Testis (tissue), 5 donors: ENCODE results near the gene RPL22. TPM values are rescaled to one million over a fixed set of nuclear protein-coding genes. Genes with fewer than 3 reads are reported as not detected.

Experiments
- DNase-seq: peaks from one replicate; pipeline ENCODE4 v3.0.0-alpha.2; 2019
- H3K27ac ChIP-seq, 2 donors: fragments of 200-600 bp; sonication (generic); one replicate each; pipeline ENCODE4 v1.5.1; 2019
- H3K27me3 ChIP-seq: fragments of 200-600 bp; sonication (generic); one replicate; pipeline ENCODE4 v1.5.1; 2019
- H3K36me3 ChIP-seq: fragments of 200-600 bp; sonication (generic); one replicate; pipeline ENCODE4 v1.5.1; 2017; ENCODE audit warnings: low read depth; ENCODE audit errors: missing control alignments
- H3K4me1 ChIP-seq: fragments of 200-600 bp; sonication (generic); one replicate; pipeline ENCODE4 v1.5.1; 2019
- H3K4me3 ChIP-seq, 2 donors: fragments of 200-600 bp; sonication (generic); one replicate each; pipeline ENCODE4 v1.5.1; 2017 to 2019
- H3K9me3 ChIP-seq: fragments of 200-600 bp; sonication (generic); one replicate; pipeline ENCODE4 v1.5.1; 2017
- POLR2A ChIP-seq: fragments of 450-650 bp; IDR thresholded peaks from one replicate; pipeline ENCODE4 v1.6.1; 2017; ENCODE audit warnings: antibody characterized with exemption, mild to moderate bottlenecking, moderate library complexity
- WGBS, 2 donors: methylation state at CpG; one replicate each; pipeline ENCODE4 v1.1.5; 2018; 5-methylcytosine and 5-hydroxymethylcytosine counted together
- intact Hi-C: fragments of 100-400 bp; cut with DNase I; formaldehyde crosslinking; loops from one replicate; pipeline ENCODE4 v1.15.1; 2023; ENCODE audit warnings: low total_unique reads
- long read RNA-seq, 2 donors: transcript quantifications; one replicate each; lab custom pipeline, GENCODE V29; 2026
- polyA plus RNA-seq: library from polyadenylated mRNA; stranded (reverse); fragments of 350-450 nt; fragmentation: Illumina TruSeq; extraction: RNeasy Lipid Tissue Mini Kit (QIAGEN cat#74804); gene quantifications from one replicate; pipeline ENCODE4 v1.2.3, GENCODE V29; 2014; ENCODE audit warnings: low read depth, low replicate concordance; ENCODE audit not compliant: insufficient read depth
- total RNA-seq, 2 donors: library from RNA; depleted of rRNA; stranded (reverse); fragments of >200 nt; gene quantifications; one replicate each; pipeline ENCODE4 v1.2.3, GENCODE V29; 2016
- TF ChIP-seq, protein P1 (sequence below), 3 experiments: fragments of 450-650 bp in 2 of 3; fragments of 200-600 bp in 1 of 3; sonication (generic) in 1 of 3; IDR thresholded peaks; one replicate each; pipeline ENCODE4 v1.5.1; 2016 to 2019; ENCODE audit warnings: antibody characterized with exemption in 3 of 3, mild to moderate bottlenecking in 2 of 3, moderate library complexity in 1 of 3

RPL22 gene
- 10 to 100 TPM; 95.1 to 99.9 TPM for total RNA-seq
- polyA plus RNA-seq, result 319 TPM
- long read RNA-seq, donor 1, transcript RPL22-201 (4 exons, 2,078 nt), result major isoform, 705 of 1,319 reads
- long read RNA-seq, donor 1, transcript RPL22-206 (3 exons, 2,279 nt), result minor isoform, 137 of 1,319 reads
- long read RNA-seq, donor 1, partial matches to known transcripts, result 422 of 1,319 reads
- long read RNA-seq, donor 1, other reads (novel, unspliced or antisense), result 54 of 1,319 reads
- long read RNA-seq, donor 2, transcript RPL22-206 (3 exons, 2,279 nt), result minor isoform, 97 of 746 reads
- long read RNA-seq, donor 2, transcript RPL22-201 (4 exons, 2,078 nt), result major isoform, 344 of 746 reads
- long read RNA-seq, donor 2, partial matches to known transcripts, result 269 of 746 reads
- long read RNA-seq, donor 2, other reads (novel, unspliced or antisense), result 35 of 746 reads

DNA sequence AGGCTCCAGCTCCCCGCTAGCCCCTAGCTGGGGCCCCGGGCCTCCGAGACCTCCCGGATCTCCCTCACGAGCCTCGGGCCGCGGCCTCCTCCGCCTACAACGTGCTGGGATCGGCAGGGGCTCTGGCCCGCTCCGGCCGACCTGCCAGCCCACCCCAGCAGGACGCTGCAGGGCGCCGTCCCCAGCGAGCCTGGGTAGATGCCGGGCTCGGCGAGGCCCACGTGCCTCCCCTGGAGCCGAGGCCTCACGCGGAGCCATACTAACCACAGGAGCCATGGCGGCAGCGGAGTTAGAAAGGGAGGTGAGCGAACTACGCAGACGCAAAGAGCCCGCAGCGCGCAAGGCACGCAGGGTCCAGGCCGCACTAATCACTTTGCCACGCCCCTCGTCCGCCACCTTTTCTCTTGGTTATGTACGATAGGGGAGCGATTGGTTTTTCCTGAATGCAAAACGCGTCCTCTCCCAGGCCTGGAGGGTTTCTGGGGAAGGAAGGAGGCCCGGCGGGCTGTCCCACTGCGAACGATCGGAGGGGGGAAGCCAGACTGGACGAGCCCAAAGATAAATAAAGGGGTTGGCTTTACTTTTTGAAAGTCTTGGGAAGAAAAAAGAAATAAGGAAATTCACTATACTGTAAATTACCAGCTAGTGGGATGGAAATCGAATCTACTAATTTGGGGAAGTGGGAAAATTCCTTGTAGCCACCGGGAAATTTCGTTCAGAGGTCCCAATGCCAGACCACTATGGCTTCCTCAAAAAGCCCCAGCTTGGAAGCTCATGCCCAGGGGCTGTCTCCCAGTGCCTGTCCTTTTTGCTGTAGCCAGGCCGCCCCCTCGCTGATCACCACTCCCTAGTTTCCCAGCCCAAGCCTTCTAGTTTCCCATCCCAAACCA is at the start of gene RPL22:
TSS of gene RPL22 (minus strand) at position 298 of the 890 bp plus-strand sequence. CDS start at position 276, 22 bp downstream.
- DNase-seq, result peak; percentile 99
- Histone ChIP-seq H3K27ac (peak within 1 kb of the TSS; percentile 48 to 86), H3K4me1 (peaks cover 14% of the 10 kb centered on the region), H3K4me3 (peak within 1 kb of the TSS; percentile 92 to 99), H3K27me3 (no peaks in the 10 kb centered on the region), H3K9me3 (no peaks in the 10 kb centered on the region), H3K36me3 (no peaks in the 10 kb centered on the region)
- intact Hi-C loops, result no loop called here
- 0 to 1% methylated on average over 13 to 42 of the region's 53 CpGs for WGBS, 2 donors
- TF ChIP-seq POLR2A, result no peak
- TF ChIP-seq, protein P1, sequence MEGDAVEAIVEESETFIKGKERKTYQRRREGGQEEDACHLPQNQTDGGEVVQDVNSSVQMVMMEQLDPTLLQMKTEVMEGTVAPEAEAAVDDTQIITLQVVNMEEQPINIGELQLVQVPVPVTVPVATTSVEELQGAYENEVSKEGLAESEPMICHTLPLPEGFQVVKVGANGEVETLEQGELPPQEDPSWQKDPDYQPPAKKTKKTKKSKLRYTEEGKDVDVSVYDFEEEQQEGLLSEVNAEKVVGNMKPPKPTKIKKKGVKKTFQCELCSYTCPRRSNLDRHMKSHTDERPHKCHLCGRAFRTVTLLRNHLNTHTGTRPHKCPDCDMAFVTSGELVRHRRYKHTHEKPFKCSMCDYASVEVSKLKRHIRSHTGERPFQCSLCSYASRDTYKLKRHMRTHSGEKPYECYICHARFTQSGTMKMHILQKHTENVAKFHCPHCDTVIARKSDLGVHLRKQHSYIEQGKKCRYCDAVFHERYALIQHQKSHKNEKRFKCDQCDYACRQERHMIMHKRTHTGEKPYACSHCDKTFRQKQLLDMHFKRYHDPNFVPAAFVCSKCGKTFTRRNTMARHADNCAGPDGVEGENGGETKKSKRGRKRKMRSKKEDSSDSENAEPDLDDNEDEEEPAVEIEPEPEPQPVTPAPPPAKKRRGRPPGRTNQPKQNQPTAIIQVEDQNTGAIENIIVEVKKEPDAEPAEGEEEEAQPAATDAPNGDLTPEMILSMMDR (IDR thresholded peaks at IDR 0.05), result peak in 2 of 3 experiments; percentile 20 to 47

DNA sequence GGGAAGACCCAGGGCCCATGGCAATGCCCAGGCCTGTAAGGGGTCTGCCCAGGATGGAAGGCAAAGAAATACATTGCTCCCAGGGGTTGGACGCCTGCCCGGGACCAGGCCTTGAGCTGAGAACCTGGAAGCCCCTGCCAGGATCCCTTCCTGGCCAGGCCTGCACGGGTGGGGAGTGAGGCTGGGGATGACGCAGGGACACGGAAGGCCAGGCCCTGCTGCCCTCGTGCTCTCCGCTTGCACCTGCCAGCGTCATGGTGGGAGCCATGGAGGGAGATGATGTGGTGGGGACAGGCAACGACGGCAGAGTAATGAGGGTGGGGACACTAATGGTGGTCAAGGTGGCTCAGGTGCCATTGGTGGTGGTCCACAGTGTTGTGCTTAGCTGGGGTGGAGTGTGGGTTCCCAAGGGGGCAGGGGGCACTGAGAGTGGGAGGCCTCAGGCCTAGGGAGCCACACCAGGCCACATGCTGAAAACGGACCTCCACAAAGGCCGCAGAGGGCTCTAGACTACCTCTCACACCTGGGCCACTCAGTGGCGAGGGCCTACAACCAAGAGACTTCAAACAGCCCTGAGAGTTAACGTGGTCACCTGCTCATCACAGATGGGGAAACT is 48.9 kb upstream of the RPL22 start:
- no peaks in the 10 kb centered on the region for H3K9me3 ChIP-seq
- TF ChIP-seq, protein P1 (IDR thresholded peaks at IDR 0.05), result no peak
- no peak for TF ChIP-seq POLR2A
- DNase-seq, result no peak
- H3K27ac ChIP-seq, result no peak overlapping the region
- 54 to 55% methylated on average over 9 to 12 of the region's 14 CpGs for WGBS, 2 donors
- H3K4me3 ChIP-seq, result no peak overlapping the region
- H3K27me3 ChIP-seq, result no peaks in the 10 kb centered on the region
- intact Hi-C loops, result loop anchor here (5.0 to 10.0 kb wide), 3 partner anchors 94 to 193 kb away; no protein-coding TSS in a partner anchor
- H3K4me1 ChIP-seq, result peaks cover 3% of the 10 kb centered on the region
- no peaks in the 10 kb centered on the region for H3K36me3 ChIP-seq

DNA sequence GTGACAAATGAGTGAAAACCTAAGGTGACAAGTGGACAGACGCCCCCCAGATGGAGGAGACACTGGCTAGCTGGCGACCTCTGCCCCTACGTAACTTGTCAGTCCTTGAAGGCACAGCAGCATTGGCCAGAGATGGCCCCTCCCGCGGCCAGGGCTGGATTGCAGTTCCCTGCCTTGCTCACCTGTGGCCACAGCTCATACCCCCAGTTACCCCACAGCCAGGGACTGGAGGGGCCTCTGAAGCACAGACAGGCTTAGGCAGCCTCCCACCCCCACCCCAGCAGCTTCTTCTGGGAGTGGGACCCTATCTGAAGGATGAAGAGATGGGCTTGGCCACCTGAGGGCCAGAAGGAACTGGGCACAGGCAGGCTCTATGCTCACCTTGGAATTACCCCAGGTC is 48.3 kb upstream of the RPL22 start:
- TF ChIP-seq, protein P1 (IDR thresholded peaks at IDR 0.05), result no peak
- TF ChIP-seq POLR2A, result no peak
- Histone ChIP-seq H3K4me1 (peaks cover 3% of the 10 kb centered on the region), H3K27ac (no peak overlapping the region), H3K36me3 (no peaks in the 10 kb centered on the region), H3K27me3 (no peaks in the 10 kb centered on the region), H3K4me3 (no peak overlapping the region), H3K9me3 (no peaks in the 10 kb centered on the region)
- intact Hi-C loops, result loop anchor here (5.0 to 10.0 kb wide), 3 partner anchors 95 to 193 kb away; no protein-coding TSS in a partner anchor
- WGBS, 2 donors, result 79 to 86% methylated on average over 3 to 5 of the region's 5 CpGs
- no peak for DNase-seq

DNA sequence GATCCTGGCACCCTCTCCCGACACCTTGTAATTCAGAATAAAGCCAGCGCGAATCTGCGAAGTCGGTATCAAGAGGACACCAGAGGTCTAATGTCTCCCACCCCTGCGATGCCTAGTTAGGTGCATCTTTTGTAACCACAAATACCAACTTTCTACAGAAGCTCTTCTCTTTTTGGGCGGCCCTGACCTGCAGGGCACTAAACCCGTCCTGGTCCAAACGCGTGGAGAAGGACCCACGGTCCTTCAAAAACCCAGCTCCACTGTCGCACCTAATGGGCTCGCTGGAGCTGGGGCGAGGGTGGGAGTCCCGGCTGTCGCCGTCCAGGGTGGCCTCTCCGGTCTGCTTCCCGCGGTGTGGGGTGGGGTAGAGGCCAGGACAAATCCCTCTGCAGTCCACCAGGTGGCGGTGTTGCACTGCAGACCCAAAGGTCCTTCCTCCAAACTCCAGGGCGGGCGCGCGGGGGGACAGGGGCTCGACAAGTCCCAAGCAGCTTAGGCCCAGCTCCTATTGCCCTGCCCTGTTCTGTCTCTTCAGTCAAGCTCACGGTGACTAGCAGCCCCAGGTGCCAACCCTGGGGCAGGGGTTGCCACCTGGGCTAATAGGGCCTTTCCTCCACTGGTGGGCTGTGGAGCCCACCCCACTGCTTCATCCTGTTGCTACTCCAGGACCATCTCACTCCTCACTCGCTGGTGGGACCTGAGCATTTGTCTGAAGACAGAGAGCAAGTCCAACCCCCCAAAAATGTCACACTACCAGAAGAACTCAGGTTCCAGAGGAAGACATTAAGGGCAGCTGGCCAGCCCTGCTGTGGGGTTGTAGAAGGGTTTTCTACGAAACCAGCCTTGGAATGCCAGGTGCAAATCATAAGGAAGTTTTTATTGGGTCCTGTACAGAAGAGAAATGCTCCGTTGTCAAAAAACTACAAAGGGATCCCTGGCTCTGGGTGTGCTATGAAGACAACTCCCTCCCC is 47.4 kb upstream of the RPL22 start:
- H3K27me3 ChIP-seq, result no peaks in the 10 kb centered on the region
- no peaks in the 10 kb centered on the region for H3K9me3 ChIP-seq
- no peak overlapping the region for H3K27ac ChIP-seq
- no peaks in the 10 kb centered on the region for H3K36me3 ChIP-seq
- peaks cover 3% of the 10 kb centered on the region for H3K4me1 ChIP-seq
- intact Hi-C loops, result loop anchor here (5.0 to 10.0 kb wide), 3 partner anchors 96 to 192 kb away; no protein-coding TSS in a partner anchor
- 6 to 18% methylated on average over 8 to 24 of the region's 30 CpGs for WGBS, 2 donors
- H3K4me3 ChIP-seq, result no peak overlapping the region
- peak; percentile 87 for DNase-seq
- TF ChIP-seq, protein P1 (IDR thresholded peaks at IDR 0.05), result peak; percentile 97 to 99 (median 99)
- TF ChIP-seq POLR2A, result no peak
